ENCODE data around the gene PRKRIP1. TPM values are rescaled to one million over a fixed set of nuclear protein-coding genes. Genes with fewer than 3 reads are reported as not detected.

PRKRIP1 gene
- total RNA-seq, 1 donor from 2014 or later = 44.8 TPM

DNA sequence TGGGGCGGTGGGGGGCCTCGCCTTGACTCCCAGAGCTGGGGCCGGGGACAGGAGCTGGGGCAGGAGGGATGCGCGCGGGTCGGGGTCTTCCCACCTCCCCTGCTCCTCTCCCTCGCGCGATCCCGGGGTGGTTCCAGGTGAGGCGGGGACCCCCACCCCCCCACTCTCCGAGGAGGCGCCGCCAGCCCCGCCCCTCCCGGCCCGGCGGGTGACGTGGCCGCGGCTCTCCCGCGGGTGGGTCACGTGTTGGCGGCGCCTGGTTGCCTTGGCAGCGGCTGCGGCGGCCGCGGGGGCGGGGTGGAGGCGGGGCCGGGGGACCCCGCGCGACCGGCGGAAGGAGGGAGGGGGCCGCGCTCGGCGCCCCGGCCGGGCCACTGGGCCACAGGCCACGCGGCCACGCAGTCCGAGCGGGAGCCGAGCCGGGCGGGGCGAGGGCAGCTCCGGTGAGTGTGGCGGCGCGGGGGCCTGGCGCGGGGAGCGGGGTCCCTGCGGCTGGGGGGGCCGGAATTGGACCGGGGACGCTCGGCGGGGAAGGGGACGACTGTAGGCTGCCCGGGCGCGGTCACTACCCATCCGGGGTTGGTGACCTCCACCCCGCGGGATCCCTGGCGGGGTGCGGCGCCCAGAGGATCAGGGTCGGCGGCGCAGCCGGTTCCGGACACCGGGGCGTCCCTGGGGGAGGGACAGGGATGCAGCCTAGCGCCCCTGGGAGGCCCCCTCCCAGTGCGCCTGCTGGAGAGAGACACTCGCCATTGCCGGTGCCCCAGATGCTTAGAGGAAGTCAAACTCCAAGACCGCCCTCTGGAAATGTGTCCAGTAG lies 37.3 kb downstream of the PRKRIP1 start, which contains the start of gene ORAI2:
ORAI2 (plus strand) TSS at position 357 of the 820 bp plus-strand sequence. CDS start 5,382 bp downstream, outside the sequence.
- Mint-ChIP-seq H3K27ac (peak within 1 kb of the TSS; percentile 91), H3K9me3 (ENCODE audit: low read depth) (no peaks in the 10 kb centered on the region)

DNA sequence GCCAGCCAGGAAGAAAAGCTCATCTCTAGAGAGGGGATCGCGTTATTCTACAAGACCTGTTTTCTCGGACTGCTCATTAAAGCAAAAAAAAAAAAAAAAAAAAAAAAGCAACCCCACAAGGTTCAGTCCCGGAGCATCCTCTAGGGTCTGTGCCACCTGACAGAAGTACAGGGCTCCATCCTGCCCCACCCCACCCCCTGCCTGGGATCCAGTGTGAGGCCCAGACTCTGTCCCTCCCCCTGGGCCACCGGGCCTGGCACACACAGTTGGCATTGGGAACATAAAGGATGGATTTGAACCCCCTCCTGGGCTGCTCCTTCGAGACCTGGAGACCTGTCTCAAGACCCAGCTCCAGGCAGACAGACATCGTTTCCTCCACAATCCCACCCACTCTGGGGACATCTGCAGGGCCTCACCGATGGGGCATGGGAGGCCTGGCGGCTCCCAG lies 37.9 kb downstream of the PRKRIP1 start:
- Mint-ChIP-seq H3K36me3 (ENCODE audit: insufficient read depth) (peaks cover 3% of the 10 kb centered on the region), H3K27me3 (no peaks in the 10 kb centered on the region), H3K27ac (peak overlapping the region; percentile 91), H3K9me3 (ENCODE audit: low read depth) (no peaks in the 10 kb centered on the region), H3K4me3 (ENCODE audit: low read depth) (peak overlapping the region; percentile 80), H3K4me1 (ENCODE audit: low read depth) (peaks cover 11% of the 10 kb centered on the region)
- DNase-seq (ENCODE audit: low spot score, unreplicated experiment) = no peak
- TF ChIP-seq, protein P1, sequence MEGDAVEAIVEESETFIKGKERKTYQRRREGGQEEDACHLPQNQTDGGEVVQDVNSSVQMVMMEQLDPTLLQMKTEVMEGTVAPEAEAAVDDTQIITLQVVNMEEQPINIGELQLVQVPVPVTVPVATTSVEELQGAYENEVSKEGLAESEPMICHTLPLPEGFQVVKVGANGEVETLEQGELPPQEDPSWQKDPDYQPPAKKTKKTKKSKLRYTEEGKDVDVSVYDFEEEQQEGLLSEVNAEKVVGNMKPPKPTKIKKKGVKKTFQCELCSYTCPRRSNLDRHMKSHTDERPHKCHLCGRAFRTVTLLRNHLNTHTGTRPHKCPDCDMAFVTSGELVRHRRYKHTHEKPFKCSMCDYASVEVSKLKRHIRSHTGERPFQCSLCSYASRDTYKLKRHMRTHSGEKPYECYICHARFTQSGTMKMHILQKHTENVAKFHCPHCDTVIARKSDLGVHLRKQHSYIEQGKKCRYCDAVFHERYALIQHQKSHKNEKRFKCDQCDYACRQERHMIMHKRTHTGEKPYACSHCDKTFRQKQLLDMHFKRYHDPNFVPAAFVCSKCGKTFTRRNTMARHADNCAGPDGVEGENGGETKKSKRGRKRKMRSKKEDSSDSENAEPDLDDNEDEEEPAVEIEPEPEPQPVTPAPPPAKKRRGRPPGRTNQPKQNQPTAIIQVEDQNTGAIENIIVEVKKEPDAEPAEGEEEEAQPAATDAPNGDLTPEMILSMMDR (IDR thresholded peaks at IDR 0.05; ENCODE audit: unreplicated experiment) = no peak

More for the DNA sequence above, 37.3 kb downstream of the PRKRIP1 start, which contains the start of gene ORAI2:
- Mint-ChIP-seq H3K4me1 (ENCODE audit: low read depth) (peaks cover 11% of the 10 kb centered on the region), H3K36me3 (ENCODE audit: insufficient read depth) (peaks cover 3% of the 10 kb centered on the region), H3K4me3 (ENCODE audit: low read depth) (peak within 1 kb of the TSS; percentile 80), H3K27me3 (no peaks in the 10 kb centered on the region)
- TF ChIP-seq, protein P1 (IDR thresholded peaks at IDR 0.05; ENCODE audit: unreplicated experiment) = no peak
- DNase-seq (ENCODE audit: low spot score, unreplicated experiment) = peak; percentile 77

DNA sequence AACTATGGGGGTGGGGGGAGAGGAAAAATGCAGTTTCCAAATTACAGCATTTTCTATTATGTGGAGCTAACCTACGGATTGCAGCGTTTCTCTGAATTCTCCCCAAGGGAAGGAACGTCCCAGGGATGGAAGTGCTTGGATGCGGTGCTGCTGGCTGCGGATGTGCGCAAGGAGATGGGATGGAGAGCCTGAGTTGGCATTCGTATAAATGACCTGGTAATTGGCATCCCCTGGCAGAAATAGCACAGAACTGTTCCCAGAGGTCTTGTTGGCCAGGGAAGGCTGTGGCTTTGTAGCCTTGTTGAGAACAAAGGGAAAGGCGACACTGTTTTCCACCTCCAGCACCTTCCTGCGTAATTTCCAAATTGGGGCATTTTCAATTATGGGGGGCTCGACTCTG lies 40.0 kb downstream of the PRKRIP1 start:
- Mint-ChIP-seq H3K4me3 (ENCODE audit: low read depth) (no peak overlapping the region), H3K36me3 (ENCODE audit: insufficient read depth) (peaks cover 3% of the 10 kb centered on the region), H3K9me3 (ENCODE audit: low read depth) (no peaks in the 10 kb centered on the region), H3K4me1 (ENCODE audit: low read depth) (peaks cover 11% of the 10 kb centered on the region), H3K27ac (no peak overlapping the region), H3K27me3 (no peaks in the 10 kb centered on the region)
- TF ChIP-seq, protein P1 (IDR thresholded peaks at IDR 0.05; ENCODE audit: unreplicated experiment) = no peak
- DNase-seq (ENCODE audit: low spot score, unreplicated experiment) = no peak

DNA sequence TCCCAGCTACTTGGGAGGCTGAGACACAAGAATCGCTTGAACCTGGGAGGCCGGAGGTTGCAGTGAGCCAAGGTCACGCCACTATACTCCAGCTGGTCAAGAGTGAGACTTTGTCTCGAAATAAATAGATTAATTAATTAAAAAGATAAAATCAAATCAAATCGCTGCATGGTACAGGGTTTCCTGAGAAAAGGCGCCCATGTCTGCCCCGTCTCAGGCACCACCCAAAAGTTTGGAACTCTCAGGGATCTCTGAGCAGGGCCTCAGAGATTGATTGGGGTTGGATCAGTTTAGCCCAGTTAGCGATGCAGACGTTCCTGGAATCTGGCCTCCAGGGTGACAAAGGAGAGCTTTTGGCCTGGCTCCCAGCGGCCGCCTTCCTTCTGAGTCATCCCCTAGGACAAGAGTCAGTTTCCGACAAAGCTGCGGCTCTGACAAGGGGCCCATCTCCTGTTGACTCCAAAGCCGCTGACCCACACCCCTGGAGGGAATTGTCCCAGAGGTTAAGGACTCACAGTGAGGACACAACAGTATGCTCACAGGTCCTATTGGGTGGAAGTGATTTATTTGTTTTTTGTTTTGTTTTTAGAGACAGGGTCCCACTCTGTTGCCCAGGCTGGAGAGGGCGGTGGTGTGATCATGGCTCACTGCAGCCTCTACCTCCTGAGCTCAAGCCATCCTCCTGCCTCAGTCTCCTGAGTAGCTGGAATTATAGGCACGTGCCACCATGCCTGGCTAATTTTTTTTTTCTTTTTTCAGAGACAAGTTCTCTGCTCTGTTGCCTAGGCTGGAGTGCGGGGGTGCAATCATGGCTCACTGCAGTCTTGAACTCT lies 44.0 kb downstream of the PRKRIP1 start:
- Mint-ChIP-seq H3K36me3 (ENCODE audit: insufficient read depth) (peaks cover 6% of the 10 kb centered on the region), H3K4me3 (ENCODE audit: low read depth) (no peak overlapping the region), H3K27me3 (no peaks in the 10 kb centered on the region), H3K27ac (no peak overlapping the region), H3K9me3 (ENCODE audit: low read depth) (no peaks in the 10 kb centered on the region), H3K4me1 (ENCODE audit: low read depth) (no peaks in the 10 kb centered on the region)
- DNase-seq (ENCODE audit: low spot score, unreplicated experiment) = no peak
- TF ChIP-seq, protein P1 (IDR thresholded peaks at IDR 0.05; ENCODE audit: unreplicated experiment) = no peak
